DMS153 treated with DMSO at 0.1 percent for 48 hours (cell line): ENCODE measurements around the gene BAIAP3.

Experiments
- DNase-seq: peaks from one replicate; lab custom pipeline; 2025; ENCODE audit not compliant: unreplicated experiment; lab: John Stamatoyannopoulos, UW

BAIAP3 gene

GRCh38 chr16:1344499-1344898 lies 11.1 kb downstream of the BAIAP3 start:
- DNase-seq, result no peak

GRCh38 chr16:1345087-1345486 lies 11.6 kb downstream of the BAIAP3 start:
- no peak for DNase-seq

- DNase-seq, result no peak
Measured at GRCh38 chr16:1345651-1346421, 12.4 kb downstream of the BAIAP3 start.

- DNase-seq, result no peak
Measured at GRCh38 chr16:1346422-1347285, 13.2 kb downstream of the BAIAP3 start.

- no peak for DNase-seq
Measured at GRCh38 chr16:1347286-1347855, 13.9 kb downstream of the BAIAP3 start.

- DNase-seq, result no peak
Measured at GRCh38 chr16:1347962-1348361, 14.5 kb downstream of the BAIAP3 start.

- no peak for DNase-seq
Measured at GRCh38 chr16:1348441-1348840, 15.0 kb downstream of the BAIAP3 start.

GRCh38 chr16:1348926-1349325 lies 15.5 kb downstream of the BAIAP3 start:
- DNase-seq, result no peak

- DNase-seq, result no peak
Measured at GRCh38 chr16:1349351-1349750, 15.9 kb downstream of the BAIAP3 start.

GRCh38 chr16:1349951-1350350 lies 16.5 kb downstream of the BAIAP3 start:
- DNase-seq, result no peak

- DNase-seq, result no peak
Measured at GRCh38 chr16:1350691-1351090, 17.2 kb downstream of the BAIAP3 start.

- DNase-seq, result no peak
Measured at GRCh38 chr16:1351215-1351581, 17.8 kb downstream of the BAIAP3 start.

- DNase-seq, result peak; percentile 32
Measured at GRCh38 chr16:1351582-1352362, 18.3 kb downstream of the BAIAP3 start, which contains the start of the genes GNPTG and TSR3. TSS of gene GNPTG (plus strand) at chr16:1351931. CDS start at chr16:1351966, 35 bp downstream. TSS of gene TSR3 (minus strand) at chr16:1351878. CDS start at chr16:1351804, 74 bp downstream.

- DNase-seq, result no peak
Measured at GRCh38 chr16:1354815-1355540, 21.5 kb downstream of the BAIAP3 start.

- no peak for DNase-seq
Measured at GRCh38 chr16:1355591-1355990, 22.1 kb downstream of the BAIAP3 start.

GRCh38 chr16:1356061-1356900 lies 22.8 kb downstream of the BAIAP3 start:
- DNase-seq, result no peak

- DNase-seq, result no peak
Measured at GRCh38 chr16:1357906-1358566, 24.6 kb downstream of the BAIAP3 start.

GRCh38 chr16:1361685-1362360 lies 28.4 kb downstream of the BAIAP3 start:
- no peak for DNase-seq
